ENCODE measurements around the gene TAF4B.
A peak's percentile ranks its signal among the peaks of the same experiment; 100 is the strongest.
"Not testable (repeated sequence)": the region's sequence is repeated elsewhere in the genome, so short reads cannot be mapped to it uniquely, and the experiment has no call there.

TAF4B gene

DNA sequence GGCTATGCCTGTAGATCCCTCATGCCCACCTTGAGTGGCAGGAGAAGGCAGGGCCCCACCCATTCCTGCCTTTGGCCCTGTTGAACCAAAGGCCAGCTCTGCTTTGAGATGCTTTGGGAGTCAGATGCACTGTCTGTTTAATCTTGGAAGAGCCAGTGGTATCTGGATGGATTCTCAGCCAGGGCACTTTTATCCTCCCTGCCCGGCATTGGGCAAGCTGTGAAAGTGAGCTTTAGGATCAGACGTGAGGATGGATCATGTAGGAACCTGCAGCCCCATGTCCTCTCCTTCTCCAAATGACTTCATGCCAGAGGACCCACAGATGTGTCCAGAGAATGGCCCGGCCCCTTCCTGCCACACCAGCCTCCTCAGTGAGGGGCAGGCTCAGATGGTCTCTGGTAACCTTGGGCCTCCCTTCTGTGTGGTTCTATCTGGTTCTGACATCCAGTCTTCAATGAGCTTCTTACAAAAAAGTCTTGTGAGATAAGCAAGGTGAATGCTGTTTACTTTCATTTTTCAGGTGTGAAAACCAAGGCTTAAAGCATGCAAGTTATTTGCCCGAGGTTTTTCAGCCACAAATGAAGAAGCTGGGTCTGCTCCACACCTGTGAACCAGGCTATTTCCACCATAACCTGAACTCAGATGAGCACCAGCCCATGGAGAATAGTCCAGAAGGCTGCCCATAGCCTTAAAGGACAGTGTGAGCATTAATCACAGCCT lies 198.3 kb downstream of the TAF4B start:
- no peak for DNase-seq (ENCODE audit: low read depth)

DNA sequence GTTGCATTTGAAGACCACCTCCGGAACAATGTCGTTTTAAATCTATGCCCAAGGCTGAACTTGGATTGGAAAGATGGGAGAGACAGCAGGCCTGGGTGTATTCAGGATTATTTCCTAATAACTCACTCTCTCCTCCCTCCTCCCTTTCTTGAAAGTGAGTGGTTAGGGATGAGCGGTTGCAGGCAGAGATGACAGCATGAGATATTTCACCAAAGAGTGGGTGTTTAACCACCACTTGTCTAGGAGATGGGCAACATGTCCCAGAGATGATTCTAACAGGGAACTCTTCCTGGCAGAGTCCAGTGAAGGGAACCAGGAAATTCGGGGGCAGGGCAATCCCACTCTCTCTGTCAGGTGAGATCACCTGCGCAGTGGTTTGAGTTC lies 198.9 kb downstream of the TAF4B start:
- peak; percentile 7 for DNase-seq (ENCODE audit: low read depth)

DNA sequence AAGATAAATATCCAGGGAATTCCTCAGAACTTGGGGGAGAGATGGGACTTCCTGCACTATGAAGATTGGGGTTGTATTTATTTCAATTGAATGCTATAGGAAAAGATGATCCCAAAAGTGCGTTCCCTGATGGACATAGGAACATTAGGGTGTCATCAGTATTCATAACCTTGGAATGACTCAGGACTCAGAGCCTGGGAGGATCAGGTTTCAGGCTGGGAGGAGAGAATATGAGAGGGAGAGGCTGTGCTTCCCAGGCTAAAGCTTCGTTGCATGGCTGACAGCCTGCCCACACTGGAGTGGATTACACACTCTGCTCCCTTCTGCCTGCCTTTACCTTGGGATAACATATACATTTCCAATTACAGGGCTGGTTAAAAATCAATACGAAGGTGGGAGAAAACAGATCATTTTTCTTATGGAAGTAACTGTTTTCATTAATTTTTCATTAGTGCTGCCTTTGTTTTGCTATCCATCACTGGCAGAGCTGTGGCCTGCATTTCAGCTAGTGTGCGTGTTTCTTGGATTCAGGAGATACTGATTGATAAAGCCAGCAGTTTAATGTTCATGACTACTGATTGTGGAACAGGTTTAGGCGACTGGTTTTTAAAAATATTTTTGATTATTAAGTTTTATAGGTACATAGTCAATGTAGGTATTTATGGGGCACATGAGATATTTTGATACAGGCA lies 203.4 kb downstream of the TAF4B start:
- DNase-seq (ENCODE audit: low read depth) = peak; percentile 78

DNA sequence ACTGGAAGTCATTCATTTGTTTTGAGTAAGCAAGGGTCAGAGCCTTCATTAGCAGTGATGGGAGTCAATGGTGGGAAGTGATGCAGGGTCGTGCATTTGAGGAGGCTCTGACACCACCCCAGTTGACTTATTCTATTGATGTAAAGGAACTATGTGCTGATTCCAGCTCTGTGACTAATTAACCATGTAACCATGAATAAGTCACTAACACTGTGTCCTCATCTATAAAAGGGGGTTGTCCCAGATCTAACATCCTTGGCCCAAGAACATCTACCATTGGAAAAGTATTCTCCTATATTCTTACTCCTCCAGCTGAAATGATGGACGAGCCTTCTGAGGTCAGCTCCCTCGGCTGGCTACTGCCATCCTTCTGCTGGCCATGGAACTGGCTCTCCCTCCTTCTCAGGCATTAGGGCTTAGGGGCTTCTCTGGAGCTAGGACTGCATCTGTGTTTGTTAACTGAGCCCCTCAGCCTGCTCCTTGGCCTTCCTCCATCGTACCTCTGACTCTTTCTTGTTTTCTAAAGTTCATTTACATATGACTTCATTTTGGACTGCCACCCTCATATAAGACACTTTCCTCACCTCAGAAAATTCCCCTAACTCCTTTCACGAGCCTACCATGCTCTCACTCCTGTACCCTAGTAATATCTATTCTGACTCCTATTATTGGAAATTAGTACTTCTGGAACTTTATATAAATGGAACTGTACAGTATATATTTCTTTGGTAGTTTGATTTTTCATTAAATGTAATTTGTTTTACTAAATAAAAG lies 206.6 kb downstream of the TAF4B start:
- DNase-seq (ENCODE audit: low read depth) = no peak

DNA sequence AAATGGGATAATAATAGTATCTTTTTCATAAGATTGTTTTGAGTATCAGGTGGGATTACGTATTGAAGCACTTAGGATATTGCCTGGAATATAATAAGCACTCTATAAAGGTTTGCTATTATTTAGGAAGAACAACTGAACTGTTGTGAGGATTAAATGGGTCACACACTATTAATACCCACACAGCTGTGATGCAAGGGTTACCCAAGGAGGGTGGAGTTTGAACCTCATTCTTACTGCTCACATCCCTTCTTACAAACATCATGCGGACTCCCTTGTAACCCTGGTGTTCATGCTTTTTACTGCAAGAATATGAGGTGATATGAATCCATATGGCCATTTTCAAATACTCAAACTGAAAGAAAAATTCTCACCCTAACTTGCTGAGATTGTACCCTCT lies 208.6 kb downstream of the TAF4B start:
- no peak for DNase-seq (ENCODE audit: low read depth)

DNA sequence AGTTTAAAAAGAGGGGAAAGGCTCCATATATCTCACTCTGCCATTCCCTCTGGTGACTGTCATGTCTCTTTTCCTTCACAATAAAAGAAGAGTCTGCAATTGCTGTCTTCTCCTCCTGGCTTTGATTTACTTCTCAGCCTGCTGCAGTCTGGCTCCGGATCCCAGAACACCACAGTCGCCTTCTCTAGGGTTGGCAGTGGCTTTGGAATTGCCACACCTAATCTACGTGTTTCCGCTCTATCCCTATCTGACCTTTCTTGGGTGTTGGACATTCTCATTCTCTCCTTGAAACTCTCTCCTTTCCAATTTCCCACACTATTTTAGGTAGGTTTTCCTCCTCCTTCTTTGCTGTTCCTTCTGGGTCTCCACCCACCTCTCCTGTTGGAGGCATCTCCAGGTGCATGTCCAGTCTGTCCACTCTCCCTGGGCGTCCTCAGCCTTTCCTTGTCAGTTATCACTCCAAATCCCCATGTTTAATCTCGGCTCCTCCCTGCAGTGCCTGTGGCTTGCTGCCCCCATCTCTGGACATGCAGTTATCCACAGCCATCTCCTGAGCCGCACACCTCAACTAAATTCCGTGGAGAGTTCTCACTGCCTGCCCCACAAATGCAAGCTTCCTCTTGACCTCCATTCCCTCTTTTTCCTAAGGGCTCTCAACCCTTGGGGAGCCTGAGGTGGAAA lies 209.3 kb downstream of the TAF4B start:
- no peak for DNase-seq (ENCODE audit: low read depth)

DNA sequence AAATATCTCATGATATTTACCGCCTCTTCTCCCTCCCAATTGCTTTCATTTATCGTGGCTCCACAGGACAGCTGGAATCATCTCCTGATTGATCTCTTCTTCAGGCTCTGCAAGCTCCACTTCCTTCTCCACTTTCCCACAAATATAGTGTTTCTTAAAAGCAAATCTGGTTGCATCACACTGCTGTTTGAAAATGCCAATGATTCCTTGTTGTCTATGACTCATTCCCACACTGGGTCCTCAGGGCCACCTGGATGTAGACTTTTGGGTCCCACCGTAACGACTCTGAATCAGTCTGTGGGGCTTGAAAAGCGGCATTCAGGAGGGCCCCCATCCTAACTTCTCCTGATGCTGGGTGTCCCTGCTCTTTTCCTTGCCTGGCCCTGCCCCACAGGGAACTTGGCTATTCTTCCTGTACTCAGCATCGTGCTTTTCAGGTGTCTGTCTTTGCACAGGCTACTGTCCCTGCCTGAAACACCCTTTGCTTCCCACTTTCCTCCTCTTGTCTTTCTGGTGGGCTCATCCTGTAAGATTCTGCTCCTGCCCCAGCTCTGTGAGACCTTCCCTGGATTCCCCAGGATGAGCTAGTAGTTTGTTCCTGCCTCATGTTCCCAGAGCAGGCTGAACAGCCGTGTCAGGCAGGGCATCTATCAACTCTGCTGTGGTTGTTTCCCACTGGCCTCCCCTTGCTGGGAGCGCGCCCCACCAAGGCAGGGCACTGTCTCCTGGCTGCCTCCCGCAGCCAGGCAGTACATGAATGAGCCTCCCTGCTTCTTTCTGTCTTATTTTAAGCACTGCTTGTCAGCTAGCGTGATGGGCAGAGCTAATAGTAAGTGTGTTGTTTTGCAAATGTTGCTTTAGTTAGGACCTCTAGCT lies 210.2 kb downstream of the TAF4B start:
- DNase-seq (ENCODE audit: low read depth) = peak; percentile 45

DNA sequence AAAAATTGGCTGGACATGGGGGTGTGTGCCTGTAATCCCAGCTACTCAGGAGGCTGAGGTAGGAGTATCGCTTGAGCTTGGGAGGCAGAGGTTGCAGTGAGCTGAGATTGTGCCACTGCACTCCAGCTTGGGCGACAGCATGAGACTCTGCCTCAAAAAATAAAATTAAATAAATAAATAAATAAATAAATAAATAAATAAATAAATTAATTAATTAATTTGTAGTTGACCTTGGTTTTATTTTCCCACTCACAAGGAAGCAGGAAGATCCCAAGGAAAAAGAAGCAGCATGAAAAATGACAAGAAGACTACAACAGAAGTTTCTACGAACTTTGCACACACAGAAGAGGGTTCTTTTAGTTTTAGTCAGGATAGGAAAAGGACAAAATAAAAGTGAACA lies 211.4 kb downstream of the TAF4B start:
- not testable (repeated sequence) for DNase-seq (ENCODE audit: low read depth)

DNA sequence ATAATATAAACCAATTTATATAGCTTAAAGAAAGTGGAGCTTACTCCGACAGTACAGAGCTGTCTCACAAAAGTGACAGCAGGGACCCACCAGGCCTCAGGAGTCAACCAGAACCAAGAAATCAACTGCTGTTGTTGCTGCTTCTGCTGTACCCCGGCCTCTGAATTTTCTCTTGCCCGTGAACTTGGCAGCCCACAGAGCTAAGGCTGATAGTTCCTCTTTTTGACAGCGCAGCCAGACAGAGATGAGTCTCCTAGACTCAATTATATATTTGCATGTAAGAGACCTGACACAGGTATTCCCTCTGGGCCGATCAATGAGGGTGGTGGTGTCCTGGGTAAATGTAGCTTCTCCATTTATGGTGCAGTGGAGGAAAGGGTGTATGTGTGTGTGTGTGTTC lies 212.7 kb downstream of the TAF4B start:
- DNase-seq (ENCODE audit: low read depth) = no peak

DNA sequence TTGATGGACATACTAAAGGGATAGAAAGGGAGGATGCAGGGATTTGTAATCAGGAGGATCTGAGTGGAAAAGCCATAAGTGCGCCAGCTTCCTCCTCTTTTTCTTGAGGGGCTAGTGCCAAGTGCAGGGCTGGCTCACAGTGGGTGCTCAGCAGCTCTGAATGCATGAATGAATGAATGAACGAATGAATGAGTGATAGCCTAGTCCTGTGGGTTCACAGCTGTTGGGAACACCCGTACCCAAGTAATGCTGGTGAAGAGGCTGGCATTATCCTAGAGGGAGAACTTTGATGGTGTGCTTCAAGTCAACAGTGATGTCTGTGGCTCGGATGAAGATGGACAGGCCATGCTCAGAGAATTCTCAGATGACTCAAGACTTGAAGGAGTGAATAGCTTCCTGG lies 213.3 kb downstream of the TAF4B start:
- DNase-seq (ENCODE audit: low read depth) = no peak

DNA sequence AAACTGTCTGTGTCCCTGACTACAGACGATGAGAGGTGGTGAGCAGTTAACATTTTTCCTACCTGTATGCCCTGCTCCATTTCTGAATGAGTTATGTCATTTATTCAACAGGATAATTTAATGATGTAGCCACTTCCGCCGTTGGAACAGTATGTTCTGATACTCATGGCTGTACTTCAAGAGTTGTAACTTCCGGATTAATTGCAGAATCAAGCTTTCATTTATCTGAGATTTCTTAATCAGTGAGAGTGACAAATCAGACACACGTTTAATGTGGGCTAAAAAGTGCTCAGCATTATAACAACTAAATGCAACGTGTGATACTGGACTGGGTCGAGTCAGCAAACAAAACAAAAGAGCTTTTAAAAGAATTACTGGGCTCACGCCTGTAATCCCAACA lies 214.4 kb downstream of the TAF4B start:
- no peak for DNase-seq (ENCODE audit: low read depth)

Data from stromal cell of bone marrow (primary cell).